Calu3 (cell line): ENCODE measurements around the gene PILRA. TPM values are rescaled to one million over a fixed set of nuclear protein-coding genes. Genes with fewer than 3 reads are reported as not detected.
"Not testable (repeated sequence)": the region's sequence is repeated elsewhere in the genome, so short reads cannot be mapped to it uniquely, and the experiment has no call there.

ENCODE experiments used
- Bru-seq: library from RNA; stranded (reverse); fragments of 400-500 nt; gene quantifications from one replicate; lab custom pipeline; 2021; lab: Mats Ljungman, UMichigan
- BruChase-seq, 2 experiments: library from RNA; stranded (reverse); fragments of 400-500 nt; gene quantifications; one replicate each; lab custom pipeline; 2021; lab: Mats Ljungman, UMichigan
- BruUV-seq: library from RNA; stranded (reverse); fragments of 400-500 nt; replicated peaks from 2 replicates; lab custom pipeline; 2021; lab: Mats Ljungman, UMichigan
- CTCF ChIA-PET: fragments of 300-600 bp; sonication (Branson Sonifier 250); formaldehyde crosslinking; loops from one replicate; lab custom pipeline; 2022; ENCODE audit warnings: antibody characterized with exemption; lab: Charles Lee
- DNase-seq: peaks from one replicate; pipeline ENCODE4 v3.0.0; 2022
- H3K27ac Mint-ChIP-seq: one replicate; pipeline ENCODE4 v1.8.0; 2022; ENCODE audit warnings: mixed read lengths; ENCODE audit not compliant: unreplicated experiment
- H3K27me3 Mint-ChIP-seq: one replicate; pipeline ENCODE4 v1.8.0; 2022; ENCODE audit warnings: mixed read lengths; ENCODE audit not compliant: unreplicated experiment
- H3K36me3 Mint-ChIP-seq: one replicate; pipeline ENCODE4 v1.8.0; 2022; ENCODE audit warnings: mild to moderate bottlenecking, moderate library complexity, mixed read lengths; ENCODE audit not compliant: insufficient read depth, unreplicated experiment
- H3K4me1 Mint-ChIP-seq: one replicate; pipeline ENCODE4 v1.8.0; 2022; ENCODE audit warnings: mild to moderate bottlenecking, low read depth, mixed read lengths; ENCODE audit not compliant: unreplicated experiment
- H3K4me3 Mint-ChIP-seq: one replicate; pipeline ENCODE4 v1.8.0; 2022; ENCODE audit warnings: mild to moderate bottlenecking, low read depth, moderate library complexity, mixed read lengths; ENCODE audit not compliant: unreplicated experiment
- H3K9me3 Mint-ChIP-seq: one replicate; pipeline ENCODE4 v1.8.0; 2022; ENCODE audit warnings: low read depth, mixed read lengths; ENCODE audit not compliant: unreplicated experiment
- CTCF ChIP-seq: fragments of 200-600 bp; IDR thresholded peaks from one replicate; pipeline ENCODE4 v1.8.0; 2022; ENCODE audit warnings: antibody characterized with exemption; ENCODE audit not compliant: unreplicated experiment
- intact Hi-C: fragments of 100-400 bp; cut with micrococcal nuclease; formaldehyde crosslinking; loops from one replicate; pipeline ENCODE4 v1.10.0; 2022; ENCODE audit not compliant: unreplicated experiment
- long read RNA-seq: library from polyadenylated mRNA; stranded (forward); transcript quantifications from one replicate; pipeline ENCODE4 v2.0.0, GENCODE V29; 2022
- total RNA-seq: library from RNA; stranded (reverse); gene quantifications from 2 replicates; pipeline ENCODE4 v1.2.3, GENCODE V29; 2022

Gene PILRA
- total RNA-seq (3.1 and 3.3 TPM in 2 replicates), Bru-seq, nascent RNA (percentile 40 among the genes with signal in this experiment), BruChase-seq, experiment 1, labeled RNA remaining after a 6-hour chase (percentile 53 among the genes with signal in this experiment), BruChase-seq, experiment 2, labeled RNA remaining after a 2-hour chase (percentile 56 among the genes with signal in this experiment)
- long read RNA-seq, result 0 reads

GRCh38 chr7:100373261-100373831 lies at the start of gene PILRA:
PILRA (plus strand) TSS chr7:100373487; CDS start chr7:100373657, 170 bp downstream.
- intact Hi-C loops, result no loop called here
- Mint-ChIP-seq H3K4me1 (no peaks in the 10 kb centered on the region), H3K27me3 (no peaks in the 10 kb centered on the region), H3K4me3 (no peak within 1 kb of the TSS), H3K9me3 (no peaks in the 10 kb centered on the region), H3K36me3 (peaks cover 9% of the 10 kb centered on the region), H3K27ac (no peak within 1 kb of the TSS)
- CTCF ChIA-PET, result no interaction called here
- BruUV-seq, result no TSS peak
- DNase-seq, result no peak
- TF ChIP-seq CTCF, result no peak

- not testable (repeated sequence) for H3K27me3 Mint-ChIP-seq, H3K27ac Mint-ChIP-seq
These were observed 49.1 kb upstream of the PILRA start for GRCh38 chr7:100324194-100324593.

GRCh38 chr7:100325671-100326070 lies 47.6 kb upstream of the PILRA start:
- H3K27me3 Mint-ChIP-seq, BruUV-seq, DNase-seq, H3K27ac Mint-ChIP-seq, H3K4me1 Mint-ChIP-seq, CTCF ChIA-PET, H3K9me3 Mint-ChIP-seq, H3K4me3 Mint-ChIP-seq, intact Hi-C loops: not testable (repeated sequence)
- peaks cover 11% of the 10 kb centered on the region for H3K36me3 Mint-ChIP-seq

More at GRCh38 chr7:100324194-100324593, 49.1 kb upstream of the PILRA start:
- H3K4me1 Mint-ChIP-seq, CTCF ChIA-PET, H3K4me3 Mint-ChIP-seq, H3K9me3 Mint-ChIP-seq, intact Hi-C loops, BruUV-seq, DNase-seq: not testable (repeated sequence)
- peaks cover 13% of the 10 kb centered on the region for H3K36me3 Mint-ChIP-seq

GRCh38 chr7:100326914-100327313 lies 46.4 kb upstream of the PILRA start:
- H3K27ac Mint-ChIP-seq, CTCF ChIA-PET, H3K4me1 Mint-ChIP-seq, intact Hi-C loops, H3K9me3 Mint-ChIP-seq, H3K4me3 Mint-ChIP-seq, H3K36me3 Mint-ChIP-seq, DNase-seq, H3K27me3 Mint-ChIP-seq, BruUV-seq: not testable (repeated sequence)

- H3K27me3 Mint-ChIP-seq, H3K9me3 Mint-ChIP-seq, intact Hi-C loops, CTCF ChIA-PET, H3K4me1 Mint-ChIP-seq: not testable (repeated sequence)
- H3K36me3 Mint-ChIP-seq, result peaks cover 22% of the 10 kb centered on the region
- peak; percentile 88 for DNase-seq
- H3K4me3 Mint-ChIP-seq, result peak overlapping the region; percentile 81
- peak overlapping the region; percentile 59 for H3K27ac Mint-ChIP-seq
- BruUV-seq, result TSS peak; percentile 36
These were observed 37.5 kb upstream of the PILRA start for GRCh38 chr7:100335566-100336466.

- Mint-ChIP-seq H3K36me3 (peaks cover 23% of the 10 kb centered on the region), H3K4me1 (peaks cover 23% of the 10 kb centered on the region)
- CTCF ChIA-PET, DNase-seq, H3K27me3 Mint-ChIP-seq, H3K9me3 Mint-ChIP-seq, H3K4me3 Mint-ChIP-seq, H3K27ac Mint-ChIP-seq, intact Hi-C loops: not testable (repeated sequence)
- BruUV-seq, result TSS peak; percentile 32
These were observed 35.1 kb upstream of the PILRA start for GRCh38 chr7:100338083-100338696.

- not testable (repeated sequence) for H3K4me3 Mint-ChIP-seq, H3K27ac Mint-ChIP-seq
- DNase-seq, result peak; percentile 14
These were observed 32.0 kb upstream of the PILRA start for GRCh38 chr7:100341286-100341685.

More at GRCh38 chr7:100341286-100341685, 32.0 kb upstream of the PILRA start:
- H3K27me3 Mint-ChIP-seq, BruUV-seq, CTCF ChIA-PET, intact Hi-C loops, H3K9me3 Mint-ChIP-seq: not testable (repeated sequence)
- Mint-ChIP-seq H3K4me1 (peaks cover 24% of the 10 kb centered on the region), H3K36me3 (peaks cover 31% of the 10 kb centered on the region)
